Adrenal gland (tissue), 5 donors: ENCODE measurements around the gene UBE2J2.

Experiments used
- CTCF ChIP-seq, 6 experiments: fragments of 450-650 bp in 4 of 6; fragments of 200-600 bp in 2 of 6; sonication (generic) in 1 of 6; IDR thresholded peaks; 1 replicate in 5 of 6; 2 replicates in 1 of 6; pipeline versions ENCODE4 v1.5.1 to v1.8.0; 2016 to 2021; ENCODE audit warnings: antibody characterized with exemption in 6 of 6, mild to moderate bottlenecking in 2 of 6, moderate library complexity in 1 of 6
- POLR2A ChIP-seq, 2 donors: fragments of 450-650 bp; IDR thresholded peaks; one replicate each; pipeline ENCODE4 v1.6.1; 2017; ENCODE audit warnings: antibody characterized with exemption in 2 of 2, mild to moderate bottlenecking in 2 of 2, moderate library complexity in 1 of 2
- donor health status: DM: no; HTN: no; CAD: no.

- TF ChIP-seq CTCF (IDR thresholded peaks at IDR 0.05), result no peak
- TF ChIP-seq POLR2A (IDR thresholded peaks at IDR 0.05), result no peak
These were observed 31.0 kb downstream of the UBE2J2 start for GRCh38 chr1:1242461-1243265.
